MM.1S (cell line): ENCODE results near the gene SERBP1.

Experiments used
- DNase-seq: peaks from one replicate; pipeline ENCODE4 v3.0.0-alpha.2; 2015
- H2AFZ ChIP-seq: fragments of 300-600 bp; sonication (generic); 2 replicates; pipeline ENCODE4 v1.6.0; 2016; ENCODE audit warnings: antibody characterized with exemption, low read length
- H3F3A ChIP-seq: fragments of 300-600 bp; sonication (generic); 2 replicates; pipeline ENCODE4 v1.6.1; 2016; ENCODE audit warnings: mild to moderate bottlenecking, antibody characterized with exemption, low read length, moderate library complexity, mixed read lengths; ENCODE audit not compliant: insufficient read depth
- H3K27ac ChIP-seq: fragments of 300-600 bp; sonication (generic); 2 replicates; pipeline ENCODE4 v1.5.1; 2016; ENCODE audit warnings: mild to moderate bottlenecking, low read length
- H3K27me3 ChIP-seq: fragments of 300-600 bp; sonication (generic); replicated peaks from 2 replicates; pipeline ENCODE4 v1.6.0; 2016; ENCODE audit warnings: low read length; ENCODE audit not compliant: insufficient read depth
- H3K36me3 ChIP-seq: fragments of 300-600 bp; sonication (generic); replicated peaks from 2 replicates; pipeline ENCODE4 v1.6.1; 2016; ENCODE audit warnings: mild to moderate bottlenecking, low read length, mixed read lengths; ENCODE audit not compliant: insufficient read depth
- H3K4me1 ChIP-seq: fragments of 300-600 bp; sonication (generic); 2 replicates; pipeline ENCODE4 v1.6.1; 2016; ENCODE audit warnings: low read length, mixed read lengths
- H3K4me2 ChIP-seq: fragments of 300-600 bp; sonication (generic); 2 replicates; pipeline ENCODE4 v1.6.0; 2016; ENCODE audit warnings: low read depth, low read length
- H3K4me3 ChIP-seq: fragments of 300-600 bp; sonication (generic); 2 replicates; pipeline ENCODE4 v1.5.1; 2016; ENCODE audit warnings: low read length, mixed read lengths
- H3K79me2 ChIP-seq: fragments of 300-600 bp; sonication (generic); 2 replicates; pipeline ENCODE4 v1.6.1; 2016; ENCODE audit warnings: mixed run types, low read length, mixed read lengths
- H3K9ac ChIP-seq: fragments of 300-600 bp; sonication (generic); 2 replicates; pipeline ENCODE4 v1.6.1; 2016; ENCODE audit warnings: low read length, mixed read lengths
- H3K9me2 ChIP-seq: fragments of 300-600 bp; sonication (generic); replicated peaks from 2 replicates; pipeline ENCODE4 v1.6.1; 2016; ENCODE audit warnings: mild to moderate bottlenecking, low read length, mixed read lengths; ENCODE audit not compliant: insufficient read depth
- H3K9me3 ChIP-seq: fragments of 300-600 bp; sonication (generic); replicated peaks from 2 replicates; pipeline ENCODE4 v1.6.1; 2016; ENCODE audit warnings: mild to moderate bottlenecking, low read length, mixed read lengths; ENCODE audit not compliant: insufficient read depth
- H4K20me1 ChIP-seq: fragments of 300-600 bp; sonication (generic); 2 replicates; pipeline ENCODE4 v1.6.1; 2016; ENCODE audit warnings: mild to moderate bottlenecking, low read length, moderate library complexity, mixed read lengths; ENCODE audit not compliant: insufficient read depth
- CTCF ChIP-seq: fragments of 300-600 bp; sonication (generic); IDR thresholded peaks from 2 replicates; pipeline ENCODE4 v1.5.1; 2016; ENCODE audit warnings: antibody characterized with exemption, low read length, mixed read lengths
- EZH2 ChIP-seq: fragments of 300-600 bp; sonication (generic); optimal IDR thresholded peaks from 2 replicates; pipeline ENCODE3; 2017; ENCODE audit warnings: low read depth, mild to moderate bottlenecking, antibody characterized with exemption, low read length, mixed read lengths
- EZH2phosphoT487 ChIP-seq: fragments of 300-600 bp; sonication (generic); IDR thresholded peaks from 2 replicates; pipeline ENCODE4 v1.6.1; 2018; ENCODE audit warnings: antibody characterized with exemption, low read length

The SERBP1 gene

GRCh38 chr1:67440339-67440738 is 10.1 kb upstream of the SERBP1 start:
- no peak overlapping the region for H3K9ac ChIP-seq
- H3K4me3 ChIP-seq, result no peak overlapping the region
- no peaks in the 10 kb centered on the region for H3K36me3 ChIP-seq
- H3K9me3 ChIP-seq, result no peaks in the 10 kb centered on the region
- H3K27me3 ChIP-seq, result no peaks in the 10 kb centered on the region
- H3K27ac ChIP-seq, result no peak overlapping the region
- no peak overlapping the region for H3K4me2 ChIP-seq
- no peaks in the 10 kb centered on the region for H4K20me1 ChIP-seq
- TF ChIP-seq EZH2phosphoT487, result no peak
- no peak for TF ChIP-seq CTCF
- TF ChIP-seq EZH2, result no peak
- no peaks in the 10 kb centered on the region for H3F3A ChIP-seq
- DNase-seq, result no peak
- no peaks in the 10 kb centered on the region for H3K9me2 ChIP-seq
- H2AFZ ChIP-seq, result no peak overlapping the region
- no peaks in the 10 kb centered on the region for H3K4me1 ChIP-seq
- no peaks in the 10 kb centered on the region for H3K79me2 ChIP-seq

- H2AFZ ChIP-seq, result no peak overlapping the region
- no peaks in the 10 kb centered on the region for H3K9me2 ChIP-seq
- no peaks in the 10 kb centered on the region for H3K36me3 ChIP-seq
- TF ChIP-seq EZH2 (no peak), EZH2phosphoT487 (no peak), CTCF (no peak)
- no peaks in the 10 kb centered on the region for H4K20me1 ChIP-seq
- no peak overlapping the region for H3K4me3 ChIP-seq
- H3K4me1 ChIP-seq, result no peaks in the 10 kb centered on the region
- DNase-seq, result no peak
- no peaks in the 10 kb centered on the region for H3K27me3 ChIP-seq
- no peaks in the 10 kb centered on the region for H3F3A ChIP-seq
- H3K9ac ChIP-seq, result no peak overlapping the region
- no peak overlapping the region for H3K4me2 ChIP-seq
- H3K9me3 ChIP-seq, result no peaks in the 10 kb centered on the region
- H3K27ac ChIP-seq, result no peak overlapping the region
- no peaks in the 10 kb centered on the region for H3K79me2 ChIP-seq
Observed at GRCh38 chr1:67439277-67440029, 9.3 kb upstream of the SERBP1 start.

- Histone ChIP-seq H3K36me3 (no peaks in the 10 kb centered on the region), H3K9me3 (no peaks in the 10 kb centered on the region), H3K4me3 (no peak overlapping the region), H3K9me2 (no peaks in the 10 kb centered on the region), H3K79me2 (no peaks in the 10 kb centered on the region), H2AFZ (no peak overlapping the region), H3K27me3 (no peaks in the 10 kb centered on the region), H3K9ac (no peak overlapping the region), H3K27ac (no peak overlapping the region), H4K20me1 (no peaks in the 10 kb centered on the region), H3K4me2 (no peak overlapping the region), H3F3A (no peaks in the 10 kb centered on the region), H3K4me1 (no peaks in the 10 kb centered on the region)
- TF ChIP-seq EZH2, result no peak
- no peak for TF ChIP-seq EZH2phosphoT487
- no peak for TF ChIP-seq CTCF
- DNase-seq, result no peak
Observed at GRCh38 chr1:67437961-67438360, 7.8 kb upstream of the SERBP1 start.
